GM23248 (cell line): Measurements from ENCODE around the gene ATXN7. TPM values are rescaled to one million over a fixed set of nuclear protein-coding genes. Genes with fewer than 3 reads are reported as not detected.

Experiments
- DNase-seq: peaks from one replicate; pipeline ENCODE4 v3.0.0-alpha.2; 2015
- H2AFZ ChIP-seq: fragments of 200-600 bp; sonication (generic); 2 replicates; pipeline ENCODE4 v1.6.1; 2016; ENCODE audit warnings: antibody characterized with exemption
- H3F3A ChIP-seq: fragments of 200-600 bp; sonication (generic); 2 replicates; pipeline ENCODE4 v1.6.1; 2016; ENCODE audit warnings: mild to moderate bottlenecking, antibody characterized with exemption, mixed run types; ENCODE audit not compliant: insufficient read depth
- H3K27ac ChIP-seq: fragments of 200-600 bp; sonication (generic); 2 replicates; pipeline ENCODE4 v1.5.1; 2016; ENCODE audit warnings: mild to moderate bottlenecking
- H3K27me3 ChIP-seq: fragments of 200-600 bp; sonication (generic); replicated peaks from 2 replicates; pipeline ENCODE4 v1.6.1; 2016; ENCODE audit warnings: mild to moderate bottlenecking; ENCODE audit not compliant: insufficient read depth
- H3K36me3 ChIP-seq: fragments of 200-600 bp; sonication (generic); 2 replicates; pipeline ENCODE4 v1.6.1; 2016; ENCODE audit warnings: low read depth, mild to moderate bottlenecking
- H3K4me1 ChIP-seq: fragments of 200-600 bp; sonication (generic); 2 replicates; pipeline ENCODE4 v1.6.1; 2016; ENCODE audit warnings: mild to moderate bottlenecking; ENCODE audit not compliant: insufficient read depth
- H3K4me2 ChIP-seq: fragments of 200-600 bp; sonication (generic); one replicate; pipeline ENCODE4 v1.6.1; 2016; ENCODE audit warnings: mild to moderate bottlenecking; ENCODE audit not compliant: unreplicated experiment
- H3K4me3 ChIP-seq: fragments of 200-600 bp; sonication (generic); 2 replicates; pipeline ENCODE4 v1.5.1; 2016; ENCODE audit warnings: mild to moderate bottlenecking
- H3K79me2 ChIP-seq: fragments of 200-600 bp; sonication (generic); 2 replicates; pipeline ENCODE4 v1.6.1; 2016; ENCODE audit warnings: mild to moderate bottlenecking; ENCODE audit not compliant: insufficient read depth
- H3K9ac ChIP-seq: fragments of 200-600 bp; sonication (generic); 2 replicates; pipeline ENCODE4 v1.6.1; 2016; ENCODE audit warnings: mild to moderate bottlenecking
- H3K9me2 ChIP-seq: fragments of 200-600 bp; sonication (generic); 2 replicates; pipeline ENCODE4 v1.6.1; 2016; ENCODE audit warnings: mixed run types, mild to moderate bottlenecking, moderate library complexity; ENCODE audit not compliant: insufficient read depth
- H3K9me3 ChIP-seq: fragments of 200-600 bp; sonication (generic); one replicate; pipeline ENCODE4 v1.6.1; 2017; ENCODE audit warnings: low read depth
- H4K20me1 ChIP-seq: fragments of 200-600 bp; sonication (generic); 2 replicates; pipeline ENCODE4 v1.6.0; 2016; ENCODE audit not compliant: insufficient read depth
- EZH2 ChIP-seq: fragments of 200-600 bp; sonication (generic); IDR thresholded peaks from 2 replicates; pipeline ENCODE4 v1.6.1; 2018; ENCODE audit warnings: antibody characterized with exemption, mild to moderate bottlenecking; ENCODE audit not compliant: insufficient read depth, poor library complexity, severe bottlenecking
- EZH2phosphoT487 ChIP-seq: fragments of 200-600 bp; sonication (generic); IDR thresholded peaks from 2 replicates; pipeline ENCODE4 v1.6.1; 2018; ENCODE audit warnings: antibody characterized with exemption, moderate library complexity, mild to moderate bottlenecking, low read depth; ENCODE audit not compliant: insufficient read depth
- WGBS, 2 experiments: methylation state at CpG; one replicate each; pipeline ENCODE4 v1.1.6; 2015 to 2017; ENCODE audit warnings: low lambda C conversion rate in 2 of 2, low coverage in 1 of 2; ENCODE audit errors: missing lambda C conversion rate in 2 of 2; 5-methylcytosine and 5-hydroxymethylcytosine counted together
- in situ Hi-C: fragments of 300-500 bp; cut with MboI; formaldehyde crosslinking; loops from 2 replicates; pipeline ENCODE4 v1.15.0; 2020
- polyA plus RNA-seq: library from polyadenylated mRNA; unstranded; fragments of >200 nt; fragmentation: Nextera tagmentation; extraction: Ambion mirVana; gene quantifications from 2 replicates; pipeline ENCODE4 v1.2.1, GENCODE V29; 2016
- total RNA-seq: library from RNA; depleted of rRNA; stranded (reverse); fragments of >200 nt; shearing (Covaris generic); gene quantifications from 2 replicates; pipeline ENCODE4 v1.2.3, GENCODE V29; 2014

The ATXN7 gene
- total and polyA plus RNA-seq, 2 experiments from 2014 or later: 2.4 to 3.9 TPM

DNA sequence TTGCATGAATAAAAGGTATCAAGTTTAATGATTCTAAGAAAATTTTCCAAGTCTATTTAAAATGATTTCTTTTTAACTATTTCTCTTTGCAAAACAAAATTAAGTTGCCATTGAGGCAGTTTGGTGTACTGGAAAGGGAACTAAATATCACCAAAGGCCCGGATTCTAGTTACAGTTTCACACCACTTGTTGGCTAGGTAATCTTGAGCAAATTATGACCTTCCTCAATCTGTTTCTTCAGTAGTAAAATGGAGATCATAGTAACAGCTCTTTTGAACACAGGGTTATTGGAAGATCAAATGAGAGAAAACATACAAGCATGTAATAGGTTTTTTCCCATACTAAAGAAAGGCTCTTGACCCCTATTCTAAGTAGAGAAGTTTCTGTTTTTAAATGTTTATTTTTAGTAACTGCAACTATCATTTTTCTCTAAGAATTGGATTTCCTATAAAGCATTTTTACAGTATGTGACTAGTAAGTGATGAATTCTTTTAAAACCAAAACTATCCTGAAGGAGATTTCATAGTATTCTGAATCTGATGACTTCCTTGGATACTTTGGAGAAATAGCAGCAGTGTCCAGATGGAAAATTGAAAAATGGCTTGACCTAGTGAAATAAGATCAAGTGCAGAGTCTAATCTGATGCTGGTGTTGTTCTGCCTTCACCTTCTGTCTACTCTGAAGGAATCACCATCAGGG lies 32.8 kb downstream of the ATXN7 start:
- H3K79me2 ChIP-seq: peaks cover 83% of the 10 kb centered on the region
- no peak overlapping the region for H3K4me3 ChIP-seq
- 0 out of 2 replicates have a peak, but pooled peaks cover 12% of the 10 kb centered on the region for H3F3A ChIP-seq
- no peak for TF ChIP-seq EZH2
- no peak for TF ChIP-seq EZH2phosphoT487
- peaks cover 9% of the 10 kb centered on the region for H3K4me1 ChIP-seq
- H3K27me3 ChIP-seq: no peaks in the 10 kb centered on the region
- DNase-seq: no peak
- H3K36me3 ChIP-seq: peaks cover 9% of the 10 kb centered on the region; the same call in 1 of the 2 replicates
- H4K20me1 ChIP-seq: no peaks in the 10 kb centered on the region; the same call in 1 of the 2 replicates
- H3K4me2 ChIP-seq: no peak overlapping the region
- H3K9me2 ChIP-seq: no peaks in the 10 kb centered on the region
- H3K9ac ChIP-seq: no peak overlapping the region
- WGBS, 2 experiments: 41 to 55% methylated on average over 1 of the region's 1 CpG
- H3K9me3 ChIP-seq: no peaks in the 10 kb centered on the region
- H3K27ac ChIP-seq: no peak overlapping the region
- in situ Hi-C loops: no loop called here
- H2AFZ ChIP-seq: no peak overlapping the region

DNA sequence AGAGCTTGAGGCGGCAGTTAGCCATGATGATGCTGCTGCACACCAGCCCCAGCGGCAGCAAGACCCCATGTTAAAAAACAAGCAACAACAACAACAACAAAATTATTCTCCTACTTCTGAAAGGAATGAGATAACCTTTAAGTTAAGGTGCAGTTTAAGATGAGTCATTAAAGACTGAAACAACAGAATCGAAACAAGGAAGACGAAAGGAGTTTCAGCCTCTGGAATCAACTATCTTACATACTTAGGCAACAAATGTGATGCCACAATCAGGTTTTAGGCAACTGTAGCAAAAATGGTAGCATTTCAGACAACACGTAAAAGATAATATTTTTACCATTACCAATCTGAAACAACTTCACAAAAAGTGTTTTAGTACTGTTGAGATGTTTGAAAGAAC lies 36.3 kb downstream of the ATXN7 start:
- H3F3A ChIP-seq: 0 out of 2 replicates have a peak, but pooled peaks cover 12% of the 10 kb centered on the region
- no peak for TF ChIP-seq EZH2
- TF ChIP-seq EZH2phosphoT487: no peak
- H3K4me1 ChIP-seq: peaks cover 16% of the 10 kb centered on the region
- peaks cover 9% of the 10 kb centered on the region; the same call in 1 of the 2 replicates for H3K36me3 ChIP-seq
- no peaks in the 10 kb centered on the region for H3K9me2 ChIP-seq
- no peaks in the 10 kb centered on the region for H3K27me3 ChIP-seq
- in situ Hi-C loops: no loop called here
- no peaks in the 10 kb centered on the region; the same call in 1 of the 2 replicates for H4K20me1 ChIP-seq
- DNase-seq: no peak
- H3K4me2 ChIP-seq: no peak overlapping the region
- H3K27ac ChIP-seq: no peak overlapping the region
- H3K79me2 ChIP-seq: peaks cover 67% of the 10 kb centered on the region
- no peak overlapping the region for H2AFZ ChIP-seq
- H3K9ac ChIP-seq: no peak overlapping the region
- no peak overlapping the region for H3K4me3 ChIP-seq
- no peaks in the 10 kb centered on the region for H3K9me3 ChIP-seq
- 98 to 99% methylated on average over 5 of the region's 5 CpGs for WGBS, 2 experiments

DNA sequence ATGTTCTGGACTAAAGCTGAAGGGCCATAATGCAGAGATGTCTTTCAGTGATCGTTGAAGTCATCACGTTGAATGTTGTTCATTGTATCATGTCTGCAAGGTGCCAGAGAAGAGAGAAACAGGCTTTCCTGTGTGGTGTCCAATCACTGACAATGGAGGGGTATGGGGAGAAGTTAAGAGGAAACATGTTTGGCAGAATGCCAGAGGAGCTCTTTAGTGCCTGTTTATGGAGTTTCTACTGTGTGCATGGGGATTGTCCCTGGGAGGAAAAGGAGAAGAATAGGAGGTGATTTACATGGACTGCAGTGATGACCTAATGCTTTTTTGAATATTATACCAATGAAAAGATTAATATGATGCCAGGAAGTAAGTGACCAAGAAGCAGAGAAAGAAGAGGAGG lies 36.8 kb downstream of the ATXN7 start:
- no peaks in the 10 kb centered on the region for H3K9me2 ChIP-seq
- peaks cover 16% of the 10 kb centered on the region for H3K4me1 ChIP-seq
- 57 to 65% methylated on average over 2 of the region's 2 CpGs for WGBS, 2 experiments
- peaks cover 63% of the 10 kb centered on the region for H3K79me2 ChIP-seq
- H4K20me1 ChIP-seq: no peaks in the 10 kb centered on the region; the same call in 1 of the 2 replicates
- no peaks in the 10 kb centered on the region for H3K27me3 ChIP-seq
- DNase-seq: no peak
- no peak overlapping the region for H3K4me2 ChIP-seq
- H3K9ac ChIP-seq: no peak overlapping the region
- no peak overlapping the region for H2AFZ ChIP-seq
- no peaks in the 10 kb centered on the region for H3K9me3 ChIP-seq
- no peak overlapping the region for H3K4me3 ChIP-seq
- 0 out of 2 replicates have a peak, but pooled peaks cover 12% of the 10 kb centered on the region for H3F3A ChIP-seq
- peaks cover 9% of the 10 kb centered on the region; the same call in 1 of the 2 replicates for H3K36me3 ChIP-seq
- in situ Hi-C loops: no loop called here
- TF ChIP-seq EZH2phosphoT487 (no peak), EZH2 (no peak)
- no peak overlapping the region for H3K27ac ChIP-seq

DNA sequence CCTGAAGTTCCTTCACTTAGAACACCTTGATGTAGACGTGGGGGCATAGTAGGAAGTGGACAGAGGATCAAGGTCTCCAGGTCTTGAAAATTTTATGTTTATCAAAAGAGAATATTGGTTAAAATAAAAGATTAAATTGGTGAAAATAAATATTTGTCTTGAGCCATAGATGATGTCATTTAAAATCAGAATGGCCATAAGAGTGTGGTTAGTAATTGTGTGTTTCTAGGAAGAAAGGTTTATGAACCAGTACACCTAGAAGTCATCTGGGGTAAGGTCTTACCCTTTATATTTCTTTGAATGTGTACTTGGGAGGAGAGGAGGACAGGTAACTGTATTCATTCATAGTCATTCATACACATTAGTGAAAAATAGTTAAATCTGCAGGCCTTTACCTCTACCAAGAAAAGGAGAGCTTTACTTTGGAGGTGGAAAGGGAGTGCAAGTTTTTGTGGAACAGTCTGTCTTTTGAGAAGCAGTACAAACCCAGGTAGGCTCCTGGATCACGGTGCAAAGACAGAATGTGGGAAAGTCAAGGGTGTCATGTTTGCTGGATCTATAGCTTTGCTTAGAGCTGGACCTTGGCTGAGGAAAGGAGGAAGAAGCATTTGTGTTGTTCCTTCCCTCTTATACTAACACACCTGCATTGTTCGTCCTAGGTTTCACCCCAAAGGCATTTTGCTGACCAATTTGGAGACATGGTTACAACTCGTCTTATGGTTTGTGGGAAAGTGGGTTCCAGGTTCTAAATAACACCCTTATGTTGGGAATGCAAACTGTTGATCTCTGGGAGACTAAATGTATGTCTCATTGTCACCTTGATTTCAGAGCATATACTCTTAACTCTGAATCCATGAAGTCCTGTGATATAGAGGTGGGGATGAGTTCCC lies 42.3 kb downstream of the ATXN7 start:
- H3K79me2 ChIP-seq: peaks cover 74% of the 10 kb centered on the region
- WGBS, 2 experiments: 89 to 93% methylated on average over 4 of the region's 4 CpGs

More for the DNA sequence above, 42.3 kb downstream of the ATXN7 start:
- Histone ChIP-seq H3K4me1 (peaks cover 21% of the 10 kb centered on the region), H3K27ac (no peak overlapping the region), H3K9ac (no peak overlapping the region), H3K4me3 (no peak overlapping the region), H3K9me2 (no peaks in the 10 kb centered on the region), H3K4me2 (no peak overlapping the region), H3K36me3 (no peaks in the 10 kb centered on the region), H3K27me3 (no peaks in the 10 kb centered on the region), H4K20me1 (no peaks in the 10 kb centered on the region), H3K9me3 (no peaks in the 10 kb centered on the region), H2AFZ (no peak overlapping the region), H3F3A (peaks cover 10% of the 10 kb centered on the region; the same call in 1 of the 2 replicates)
- in situ Hi-C loops: no loop called here
- no peak for TF ChIP-seq EZH2
- no peak for TF ChIP-seq EZH2phosphoT487
- no peak for DNase-seq
